ENCODE data around the gene GRAMD1B. TPM values are rescaled to one million over a fixed set of nuclear protein-coding genes. Genes with fewer than 3 reads are reported as not detected.

Gene GRAMD1B
- total RNA-seq, 5 donors from 2014 or later (not counting 1 experiment from before 2014, with no cell fraction given): 8.6 to 15.6 (median 10.5) TPM

GRCh38 chr11:123526027-123526805 is 96.1 kb downstream of the GRAMD1B start:
- WGBS (ENCODE audit: insufficient coverage): 84% methylated on average over 6 of the region's 22 CpGs
- Histone ChIP-seq H3K27ac (ENCODE audit: low read length) (no peak overlapping the region), H3K36me3 (ENCODE audit: control insufficient read depth in 2 of 2, extremely low read depth in 1 of 2, insufficient read depth in 1 of 2, low read length in 1 of 2) (peaks cover 0 to 3% of the 10 kb centered on the region in 2 donors), H3K9me3 (no peaks in the 10 kb centered on the region), H3K4me3 (ENCODE audit: control insufficient read depth in 1 of 2, extremely low read depth in 1 of 2, low read length in 1 of 2) (no peak overlapping the region), H3K4me1 (ENCODE audit: control insufficient read depth in 1 of 2, extremely low read depth in 1 of 2, insufficient read depth in 2 of 2, low read length in 2 of 2) (no peaks in the 10 kb centered on the region), H3K27me3 (replicated peaks in 1 of 2; ENCODE audit: control insufficient read depth in 2 of 2, extremely low read depth in 1 of 2, insufficient read depth in 2 of 2, low read length in 1 of 2) (no peaks in the 10 kb centered on the region)
- Mint-ChIP-seq H3K36me3 (peaks cover 2% of the 10 kb centered on the region), H3K4me3 (no peak overlapping the region), H3K4me1 (no peaks in the 10 kb centered on the region), H3K27ac (no peak overlapping the region), H3K9me3 (peaks cover 0 to 2% (median 0%) of the 10 kb centered on the region in 3 donors), H3K27me3 (no peaks in the 10 kb centered on the region)
- ChIA-PET CTCF (no interaction called here), POLR2A (interaction anchor here in 1 of 2 donors (0.8 kb wide), 1 partner anchor 526 kb away, joined by 4 read pairs; no protein-coding TSS in a partner anchor)
- ATAC-seq (replicated peaks in 1 of 4): no peak
- DNase-seq: no peak

- no peak overlapping the region for H3K27ac ChIP-seq (ENCODE audit: low read length)
- no peak overlapping the region for H3K4me3 ChIP-seq (ENCODE audit: control insufficient read depth in 1 of 2, extremely low read depth in 1 of 2, low read length in 1 of 2)
- peaks cover 0 to 3% of the 10 kb centered on the region in 2 donors for H3K36me3 ChIP-seq (ENCODE audit: control insufficient read depth in 2 of 2, extremely low read depth in 1 of 2, insufficient read depth in 1 of 2, low read length in 1 of 2)
- 93% methylated on average over 1 of the region's 7 CpGs for WGBS (ENCODE audit: insufficient coverage)
- no peaks in the 10 kb centered on the region for H3K27me3 ChIP-seq (replicated peaks in 1 of 2; ENCODE audit: control insufficient read depth in 2 of 2, extremely low read depth in 1 of 2, insufficient read depth in 2 of 2, low read length in 1 of 2)
- H3K9me3 ChIP-seq: no peaks in the 10 kb centered on the region
- no peaks in the 10 kb centered on the region for H3K4me1 Mint-ChIP-seq
- POLR2A ChIA-PET: interaction anchor here in 1 of 2 donors (0.8 kb wide), 1 partner anchor 526 kb away, joined by 4 read pairs; no protein-coding TSS in a partner anchor
- peaks cover 5% of the 10 kb centered on the region for H3K36me3 Mint-ChIP-seq
- H3K4me3 Mint-ChIP-seq: no peak overlapping the region
- DNase-seq (no peak), ATAC-seq (replicated peaks in 1 of 4) (no peak)
- CTCF ChIA-PET: no interaction called here
- no peaks in the 10 kb centered on the region for H3K4me1 ChIP-seq (ENCODE audit: control insufficient read depth in 1 of 2, extremely low read depth in 1 of 2, insufficient read depth in 2 of 2, low read length in 2 of 2)
- H3K27ac Mint-ChIP-seq: no peak overlapping the region
- H3K9me3 Mint-ChIP-seq: no peaks in the 10 kb centered on the region
- H3K27me3 Mint-ChIP-seq: no peaks in the 10 kb centered on the region
These were observed 96.8 kb downstream of the GRAMD1B start for GRCh38 chr11:123526918-123527317.

- H3K4me1 ChIP-seq (ENCODE audit: control insufficient read depth in 1 of 2, extremely low read depth in 1 of 2, insufficient read depth in 2 of 2, low read length in 2 of 2): no peaks in the 10 kb centered on the region
- Mint-ChIP-seq H3K36me3 (peaks cover 5% of the 10 kb centered on the region), H3K4me3 (no peak overlapping the region), H3K27me3 (no peaks in the 10 kb centered on the region), H3K9me3 (no peaks in the 10 kb centered on the region), H3K27ac (no peak overlapping the region), H3K4me1 (no peaks in the 10 kb centered on the region)
- peaks cover 0 to 3% of the 10 kb centered on the region in 2 donors for H3K36me3 ChIP-seq (ENCODE audit: control insufficient read depth in 2 of 2, extremely low read depth in 1 of 2, insufficient read depth in 1 of 2, low read length in 1 of 2)
- ChIA-PET POLR2A (interaction anchor here in 1 of 2 donors (0.8 kb wide), 1 partner anchor 525 kb away, joined by 4 read pairs; no protein-coding TSS in a partner anchor), CTCF (no interaction called here)
- H3K27ac ChIP-seq (ENCODE audit: low read length): no peak overlapping the region
- no peaks in the 10 kb centered on the region for H3K9me3 ChIP-seq
- 100% methylated on average over 3 of the region's 3 CpGs for WGBS (ENCODE audit: insufficient coverage)
- no peaks in the 10 kb centered on the region for H3K27me3 ChIP-seq (replicated peaks in 1 of 2; ENCODE audit: control insufficient read depth in 2 of 2, extremely low read depth in 1 of 2, insufficient read depth in 2 of 2, low read length in 1 of 2)
- ATAC-seq (replicated peaks in 1 of 4) (no peak), DNase-seq (no peak)
- H3K4me3 ChIP-seq (ENCODE audit: control insufficient read depth in 1 of 2, extremely low read depth in 1 of 2, low read length in 1 of 2): no peak overlapping the region
These were observed 97.5 kb downstream of the GRAMD1B start for GRCh38 chr11:123527526-123527925.

- no CpG with 5 or more reads among the region's 1 CpG for WGBS (ENCODE audit: insufficient coverage)
- DNase-seq: no peak
- H3K4me3 ChIP-seq (ENCODE audit: control insufficient read depth in 1 of 2, extremely low read depth in 1 of 2, low read length in 1 of 2): no peak overlapping the region
- no peaks in the 10 kb centered on the region for H3K27me3 Mint-ChIP-seq
- H3K4me1 Mint-ChIP-seq: no peaks in the 10 kb centered on the region
- no peaks in the 10 kb centered on the region for H3K9me3 ChIP-seq
- H3K4me3 Mint-ChIP-seq: no peak overlapping the region
- no peak overlapping the region for H3K27ac ChIP-seq (ENCODE audit: low read length)
- ChIA-PET POLR2A (no interaction called here), CTCF (no interaction called here)
- no peak for ATAC-seq (replicated peaks in 1 of 4)
- peaks cover 0 to 3% of the 10 kb centered on the region in 2 donors for H3K36me3 ChIP-seq (ENCODE audit: control insufficient read depth in 2 of 2, extremely low read depth in 1 of 2, insufficient read depth in 1 of 2, low read length in 1 of 2)
- no peaks in the 10 kb centered on the region for H3K27me3 ChIP-seq (replicated peaks in 1 of 2; ENCODE audit: control insufficient read depth in 2 of 2, extremely low read depth in 1 of 2, insufficient read depth in 2 of 2, low read length in 1 of 2)
- H3K4me1 ChIP-seq (ENCODE audit: control insufficient read depth in 1 of 2, extremely low read depth in 1 of 2, insufficient read depth in 2 of 2, low read length in 2 of 2): no peaks in the 10 kb centered on the region
- H3K27ac Mint-ChIP-seq: no peak overlapping the region
- H3K9me3 Mint-ChIP-seq: no peaks in the 10 kb centered on the region
- peaks cover 5% of the 10 kb centered on the region for H3K36me3 Mint-ChIP-seq
These were observed 97.9 kb downstream of the GRAMD1B start for GRCh38 chr11:123527947-123528346.

GRCh38 chr11:123531325-123531724 is 101.3 kb downstream of the GRAMD1B start:
- H3K4me3 ChIP-seq (ENCODE audit: control insufficient read depth in 1 of 2, extremely low read depth in 1 of 2, low read length in 1 of 2): no peak overlapping the region
- Mint-ChIP-seq H3K4me1 (no peaks in the 10 kb centered on the region), H3K9me3 (no peaks in the 10 kb centered on the region), H3K4me3 (no peak overlapping the region), H3K27me3 (no peaks in the 10 kb centered on the region), H3K36me3 (peaks cover 5% of the 10 kb centered on the region), H3K27ac (no peak overlapping the region)
- H3K9me3 ChIP-seq: no peaks in the 10 kb centered on the region
- no peak overlapping the region for H3K27ac ChIP-seq (ENCODE audit: low read length)
- H3K4me1 ChIP-seq (ENCODE audit: control insufficient read depth in 1 of 2, extremely low read depth in 1 of 2, insufficient read depth in 2 of 2, low read length in 2 of 2): no peaks in the 10 kb centered on the region
- ChIA-PET POLR2A (no interaction called here), CTCF (no interaction called here)
- H3K36me3 ChIP-seq (ENCODE audit: control insufficient read depth in 2 of 2, extremely low read depth in 1 of 2, insufficient read depth in 1 of 2, low read length in 1 of 2): peaks cover 0 to 1% of the 10 kb centered on the region in 2 donors
- no peak for ATAC-seq (replicated peaks in 1 of 4)
- DNase-seq: no peak
- no CpG with 5 or more reads among the region's 7 CpGs for WGBS (ENCODE audit: insufficient coverage)
- H3K27me3 ChIP-seq (replicated peaks in 1 of 2; ENCODE audit: control insufficient read depth in 2 of 2, extremely low read depth in 1 of 2, insufficient read depth in 2 of 2, low read length in 1 of 2): no peaks in the 10 kb centered on the region

GRCh38 chr11:123532131-123532530 is 102.1 kb downstream of the GRAMD1B start:
- Mint-ChIP-seq H3K4me1 (no peaks in the 10 kb centered on the region), H3K27ac (no peak overlapping the region), H3K36me3 (peaks cover 5% of the 10 kb centered on the region), H3K4me3 (no peak overlapping the region), H3K9me3 (no peaks in the 10 kb centered on the region), H3K27me3 (no peaks in the 10 kb centered on the region)
- Histone ChIP-seq H3K27ac (ENCODE audit: low read length) (no peak overlapping the region), H3K36me3 (ENCODE audit: control insufficient read depth in 2 of 2, extremely low read depth in 1 of 2, insufficient read depth in 1 of 2, low read length in 1 of 2) (no peaks in the 10 kb centered on the region), H3K4me1 (ENCODE audit: control insufficient read depth in 1 of 2, extremely low read depth in 1 of 2, insufficient read depth in 2 of 2, low read length in 2 of 2) (no peaks in the 10 kb centered on the region), H3K4me3 (ENCODE audit: control insufficient read depth in 1 of 2, extremely low read depth in 1 of 2, low read length in 1 of 2) (no peak overlapping the region), H3K9me3 (no peaks in the 10 kb centered on the region), H3K27me3 (replicated peaks in 1 of 2; ENCODE audit: control insufficient read depth in 2 of 2, extremely low read depth in 1 of 2, insufficient read depth in 2 of 2, low read length in 1 of 2) (no peaks in the 10 kb centered on the region)
- 95% methylated on average over 2 of the region's 4 CpGs for WGBS (ENCODE audit: insufficient coverage)
- CTCF ChIA-PET: no interaction called here
- ATAC-seq (replicated peaks in 1 of 4): no peak
- POLR2A ChIA-PET: no interaction called here
- no peak for DNase-seq

All from T-cell (primary cell).